H1 (cell line): ENCODE measurements around the gene LDLRAD3. TPM values are rescaled to one million over a fixed set of nuclear protein-coding genes. Genes with fewer than 3 reads are reported as not detected.

ENCODE experiments used
- CTCF ChIA-PET: fragments of 300-600 bp; sonication (Branson Sonifier 250); formaldehyde crosslinking; loops from one replicate; lab custom pipeline; 2021; ENCODE audit not compliant: partially characterized antibody; lab: Charles Lee
- POLR2A ChIA-PET: fragments of 300-600 bp; sonication (Branson Sonifier 250); formaldehyde crosslinking; loops from one replicate; lab custom pipeline; 2021; ENCODE audit warnings: inconsistent platforms; ENCODE audit not compliant: partially characterized antibody; lab: Charles Lee
- DNase-seq, 2 experiments: peaks; one replicate each; pipeline versions ENCODE4 v3.0.0 to v3.0.0-alpha.2; 2010 to 2022; ENCODE audit warnings: low spot score in 2 of 2, low read depth in 1 of 2, mixed read lengths in 1 of 2
- FAIRE-seq: peaks from 2 replicates; lab custom pipeline; 2011; peaks lifted over from hg19 to GRCh38; lab: Jason Lieb, UNC
- H2AFZ ChIP-seq: 2 replicates; pipeline ENCODE4 v1.8.1; 2012; ENCODE audit warnings: low read length, inconsistent platforms
- H2AK5ac ChIP-seq: 2 replicates; pipeline ENCODE4 v1.6.1; 2013; ENCODE audit warnings: low read depth, low read length
- H2BK120ac ChIP-seq: replicated peaks from 2 replicates; pipeline ENCODE3; 2013; ENCODE audit warnings: low read depth, low read length, inconsistent platforms
- H2BK12ac ChIP-seq: 2 replicates; pipeline ENCODE4 v1.6.1; 2013; ENCODE audit warnings: low read depth, low read length
- H2BK15ac ChIP-seq: 2 replicates; pipeline ENCODE4 v1.6.1; 2013; ENCODE audit warnings: low read length
- H2BK20ac ChIP-seq: 2 replicates; pipeline ENCODE4 v1.6.1; 2013; ENCODE audit warnings: low read length
- H2BK5ac ChIP-seq: 2 replicates; pipeline ENCODE4 v1.6.1; 2013; ENCODE audit warnings: low read depth, low read length
- H3K14ac ChIP-seq: 2 replicates; pipeline ENCODE4 v1.6.1; 2013; ENCODE audit warnings: inconsistent platforms; ENCODE audit not compliant: insufficient read length
- H3K18ac ChIP-seq: 2 replicates; pipeline ENCODE4 v1.6.1; 2013; ENCODE audit warnings: low read length; ENCODE audit errors: extremely low read depth
- H3K23ac ChIP-seq: 2 replicates; pipeline ENCODE4 v1.6.1; 2013; ENCODE audit warnings: inconsistent platforms; ENCODE audit not compliant: insufficient read length
- H3K23me2 ChIP-seq: 2 replicates; pipeline ENCODE4 v1.6.1; 2013; ENCODE audit warnings: low read depth, low read length
- H3K27ac ChIP-seq: 2 replicates; pipeline ENCODE4 v1.6.1; 2011; ENCODE audit warnings: low read depth, low read length, inconsistent platforms
- H3K27me3 ChIP-seq, 4 experiments: replicated peaks in 1 of 4; 1 replicate in 1 of 4; 2 replicates in 3 of 4; pipeline versions ENCODE4 v1.6.1 to v1.8.1; 2011 to 2013; ENCODE audit warnings: low read length in 3 of 4, mild to moderate bottlenecking in 3 of 4, inconsistent platforms in 2 of 4, mixed read lengths in 2 of 4, moderate library complexity in 1 of 4; ENCODE audit not compliant: control insufficient read depth in 3 of 4, insufficient read depth in 3 of 4; ENCODE audit errors: extremely low read depth in 1 of 4
- H3K36me3 ChIP-seq, 4 experiments: 2 replicates each; pipeline versions ENCODE4 v1.6.1 to v1.8.1; 2011 to 2013; ENCODE audit warnings: mild to moderate bottlenecking in 4 of 4, low read length in 3 of 4, moderate library complexity in 2 of 4, control low read depth in 1 of 4, inconsistent platforms in 1 of 4; ENCODE audit not compliant: insufficient read depth in 4 of 4, control insufficient read depth in 2 of 4
- H3K4ac ChIP-seq: replicated peaks from 2 replicates; pipeline ENCODE3; 2013; ENCODE audit warnings: low read length, low read depth, mixed read lengths, inconsistent platforms; ENCODE audit not compliant: insufficient read length
- H3K4me1 ChIP-seq, 4 experiments: replicated peaks in 1 of 4; 1 replicate in 1 of 4; 2 replicates in 3 of 4; pipeline versions ENCODE4 v1.6.1 to v1.8.1; 2011 to 2013; ENCODE audit warnings: low read length in 3 of 4, inconsistent platforms in 2 of 4, mixed read lengths in 1 of 4; ENCODE audit not compliant: insufficient read depth in 4 of 4, control insufficient read depth in 3 of 4
- H3K4me2 ChIP-seq, 2 experiments: 2 replicates each; pipeline versions ENCODE4 v1.6.1 to v1.8.1; 2011 to 2013; ENCODE audit warnings: low read depth in 2 of 2, low read length in 2 of 2, control low read depth in 1 of 2, inconsistent platforms in 1 of 2, mild to moderate bottlenecking in 1 of 2; ENCODE audit not compliant: insufficient read depth in 1 of 2
- H3K4me3 ChIP-seq, 4 experiments: fragments of 200-600, 300-600 bp in 1 of 4; sonication (generic), shearing (Covaris generic), sonication (Bioruptor Twin) in 1 of 4; 2 replicates each; pipeline versions ENCODE4 v1.5.1 to v1.8.1; 2011 to 2016; ENCODE audit warnings: low read length in 4 of 4, low read depth in 3 of 4, control low read depth in 2 of 4, inconsistent platforms in 2 of 4, mild to moderate bottlenecking in 2 of 4, mixed read lengths in 1 of 4, moderate library complexity in 1 of 4; ENCODE audit not compliant: insufficient read depth in 2 of 4; ENCODE audit errors: extremely low read depth in 1 of 4
- H3K56ac ChIP-seq: replicated peaks from 2 replicates; pipeline ENCODE3; 2013; ENCODE audit warnings: low read depth, mild to moderate bottlenecking, mixed read lengths, low read length, inconsistent platforms; ENCODE audit not compliant: insufficient read length
- H3K79me1 ChIP-seq: 2 replicates; pipeline ENCODE4 v1.6.1; 2013; ENCODE audit warnings: low read depth, low read length, control low read depth
- H3K79me2 ChIP-seq, 2 experiments: 2 replicates each; pipeline versions ENCODE4 v1.6.1 to v1.8.1; 2012 to 2013; ENCODE audit warnings: low read length in 2 of 2, mild to moderate bottlenecking in 2 of 2, inconsistent platforms in 1 of 2; ENCODE audit not compliant: insufficient read depth in 2 of 2, control insufficient read depth in 1 of 2
- H3K9ac ChIP-seq, 4 experiments: replicated peaks in 1 of 4; 1 replicate in 1 of 4; 2 replicates in 3 of 4; pipeline versions ENCODE4 v1.6.1 to v1.8.1; 2011 to 2013; ENCODE audit warnings: low read depth in 3 of 4, low read length in 3 of 4, control low read depth in 2 of 4, mild to moderate bottlenecking in 2 of 4, moderate library complexity in 2 of 4, inconsistent platforms in 1 of 4; ENCODE audit errors: extremely low read depth in 1 of 4
- H3K9me3 ChIP-seq, 2 experiments: 2 replicates each; pipeline versions ENCODE4 v1.6.1 to v1.8.1; 2012 to 2013; ENCODE audit warnings: mild to moderate bottlenecking in 2 of 2, moderate library complexity in 2 of 2, control low read depth in 1 of 2, inconsistent platforms in 1 of 2, low read depth in 1 of 2, low read length in 1 of 2, mixed read lengths in 1 of 2; ENCODE audit not compliant: insufficient read depth in 2 of 2
- H4K20me1 ChIP-seq, 2 experiments: replicated peaks in 1 of 2; 2 replicates each; pipeline versions ENCODE3 to v1.8.1; 2011 to 2013; ENCODE audit warnings: inconsistent platforms in 2 of 2, low read length in 2 of 2, mild to moderate bottlenecking in 1 of 2; ENCODE audit not compliant: insufficient read depth in 2 of 2, control insufficient read depth in 1 of 2
- H4K5ac ChIP-seq: 2 replicates; pipeline ENCODE4 v1.6.1; 2013; ENCODE audit warnings: low read length, low read depth, mixed read lengths, inconsistent platforms; ENCODE audit not compliant: insufficient read length
- H4K8ac ChIP-seq: 2 replicates; pipeline ENCODE4 v1.8.0; 2013; ENCODE audit warnings: mild to moderate bottlenecking, moderate library complexity, low read length, inconsistent platforms; ENCODE audit not compliant: insufficient read depth; ENCODE audit errors: extremely low read depth
- H4K91ac ChIP-seq: replicated peaks from 2 replicates; pipeline ENCODE3; 2013; ENCODE audit warnings: low read length, mixed read lengths, inconsistent platforms; ENCODE audit not compliant: insufficient read length
- BRCA1 ChIP-seq: IDR thresholded peaks from 2 replicates; pipeline ENCODE4 v1.6.1; 2012; ENCODE audit warnings: low read depth, low read length, improper control_type of control experiment
- EP300 ChIP-seq, 2 experiments: IDR thresholded peaks; 1 replicate in 1 of 2; 2 replicates in 1 of 2; pipeline ENCODE4 v1.6.1; 2011 to 2012; ENCODE audit warnings: low read depth in 2 of 2, low read length in 2 of 2, mild to moderate bottlenecking in 2 of 2, borderline replicate concordance in 1 of 2, inconsistent platforms in 1 of 2, moderate library complexity in 1 of 2
- FOSL1 ChIP-seq: IDR thresholded peaks from 2 replicates; pipeline ENCODE4 v1.6.1; 2011; ENCODE audit warnings: mild to moderate bottlenecking, low read depth, low read length, moderate library complexity; ENCODE audit not compliant: insufficient read depth
- JUND ChIP-seq: IDR thresholded peaks from 2 replicates; pipeline ENCODE4 v1.6.1; 2011; ENCODE audit warnings: mild to moderate bottlenecking, improper control_type of control experiment, low read length
- PHF8 ChIP-seq: fragments of 200-600 bp; sonication (generic); conservative IDR thresholded peaks from 2 replicates; pipeline ENCODE4 v1.7.1; 2012; ENCODE audit warnings: low read depth, mild to moderate bottlenecking, inconsistent platforms, low read length, moderate library complexity
- POU5F1 ChIP-seq: IDR thresholded peaks from 2 replicates; pipeline ENCODE4 v1.6.1; 2011; ENCODE audit warnings: low read depth, mild to moderate bottlenecking, low read length, moderate library complexity
- RBBP5 ChIP-seq: IDR thresholded peaks from 2 replicates; pipeline ENCODE4 v1.7.1; 2012; ENCODE audit warnings: low read depth, mild to moderate bottlenecking, inconsistent platforms, low read length, moderate library complexity, borderline replicate concordance
- YY1 ChIP-seq: IDR thresholded peaks from 2 replicates; pipeline ENCODE4 v1.6.1; 2011; ENCODE audit warnings: low read depth, mild to moderate bottlenecking, low read length
- WGBS, 2 experiments: shearing (Covaris generic) in 1 of 2; methylation state at CpG; one replicate each; pipeline versions ENCODE4 v1.1.6 to v1.1.7; 2013 to 2015; ENCODE audit warnings: low lambda C conversion rate in 2 of 2, mixed read lengths in 2 of 2, inconsistent platforms in 1 of 2, low coverage in 1 of 2, missing lambda C conversion rate in 1 of 2; ENCODE audit not compliant: insufficient replicate concordance in 2 of 2, insufficient coverage in 1 of 2, insufficient read length in 1 of 2; ENCODE audit errors: extremely low coverage in 1 of 2, missing lambda C conversion rate in 1 of 2; 5-methylcytosine and 5-hydroxymethylcytosine counted together
- polyA plus RNA-seq, 7 experiments: library from polyadenylated mRNA; depleted of rRNA in 3 of 7; stranded (reverse) in 5 of 7; unstranded in 2 of 7; fragments of >200 nt in 5 of 7; fragments of 200-250 nt in 2 of 7; gene quantifications; 1 replicate in 5 of 7; 2 replicates in 1 of 7; 4 replicates in 1 of 7; pipeline versions ENCODE4 v1.2.1 to v1.2.3, GENCODE V29; 2011 to 2013; ENCODE audit warnings: missing spikeins in 2 of 7, mixed read lengths in 2 of 7
- total RNA-seq: library from RNA; stranded (reverse); fragmentation: NEBNext Ultra II Directional; extraction: Animal tissue kit (Norgen Biotek cat#: 25700); gene quantifications from 2 replicates; pipeline ENCODE4 v1.2.1, GENCODE V29; 2021

Gene LDLRAD3
- total and polyA plus RNA-seq, 2 of the 8 experiments (the other 6 are each of a cell fraction or from before 2014, with no cell fraction given) = 18.6 to 22.8 TPM

DNA sequence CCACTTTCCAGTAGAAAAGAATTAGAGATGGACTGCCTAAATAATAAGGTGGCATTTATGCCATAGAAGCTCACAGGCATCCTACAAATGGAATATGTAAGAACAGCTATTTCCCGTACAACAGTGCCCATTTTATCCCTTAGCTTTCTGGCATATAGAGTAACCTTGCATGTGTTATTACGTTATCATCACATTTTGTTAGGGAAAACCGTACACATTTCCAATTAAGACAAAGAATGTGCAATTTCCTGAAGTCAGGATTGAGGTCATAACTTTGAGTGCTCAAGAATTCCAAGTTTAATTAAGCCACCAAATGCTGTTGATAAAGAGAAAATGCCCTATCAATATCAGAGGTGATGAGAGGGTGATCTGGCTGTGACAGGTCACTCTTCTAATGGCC, 58.9 kb downstream of the LDLRAD3 start:
- Histone ChIP-seq H3K23ac (no peak overlapping the region), H3K9ac (no peak overlapping the region; a peak in 1 of 7 replicates), H3K27ac (0 out of 2 replicates have a peak overlapping the region, but pooled peaks have one; percentile 14), H2BK12ac (0 out of 2 replicates have a peak overlapping the region, but pooled peaks have one; percentile 30), H3K4ac (no peak overlapping the region), H3K36me3 (peaks cover 0 to 11% (median 0%) of the 10 kb centered on the region in 4 experiments; a peak in 1 of 8 replicates), H4K5ac (no peak overlapping the region), H3K4me3 (no peak overlapping the region), H2BK120ac (no peak overlapping the region), H3K27me3 (no peaks in the 10 kb centered on the region), H4K8ac (no peak overlapping the region), H3K79me1 (peaks cover 2% of the 10 kb centered on the region), H4K20me1 (no peaks in the 10 kb centered on the region), H3K4me2 (no peak overlapping the region), H2BK15ac (no peak overlapping the region; the same call in 1 of the 2 replicates), H3K79me2 (peaks cover 0 to 74% of the 10 kb centered on the region in 2 experiments; a peak in 2 of 4 replicates), H3K23me2 (no peaks in the 10 kb centered on the region), H3K18ac (no peak overlapping the region), H2BK5ac (peak overlapping the region; percentile 86; the same call in 1 of the 2 replicates), H2BK20ac (no peak overlapping the region), H4K91ac (no peak overlapping the region), H3K56ac (no peak overlapping the region), H2AFZ (no peak overlapping the region), H2AK5ac (no peak overlapping the region), H3K14ac (no peak overlapping the region), H3K9me3 (peaks cover 12 to 14% of the 10 kb centered on the region in 2 experiments), H3K4me1 (peaks cover 3 to 16% (median 7%) of the 10 kb centered on the region in 4 experiments)
- no peak for FAIRE-seq
- POLR2A ChIA-PET = interaction anchor here (0.6 to 1.5 kb wide), 3 partner anchors 10 to 76 kb away, joined by 3 read pairs; no protein-coding TSS in a partner anchor
- CTCF ChIA-PET = interaction anchor here (1.0 to 3.1 kb wide), 7 partner anchors 9 to 181 kb away, joined by 3 to 11 read pairs (median 7); no protein-coding TSS in a partner anchor
- DNase-seq = no peak
- WGBS, 2 experiments = 85% methylated on average over 3 of the region's 3 CpGs; no CpG with 5 or more reads in 1 of the 2 experiments
- TF ChIP-seq JUND (no peak), YY1 (no peak), FOSL1 (no peak), RBBP5 (no peak), POU5F1 (no peak), EP300 (IDR thresholded peaks at IDR 0.05; ENCODE audit: borderline replicate concordance in 1 of 2, low read depth in 2 of 2, low read length in 2 of 2) (no peak), BRCA1 (no peak), PHF8 (no peak)
